Vagina (tissue), 2 donors: ENCODE measurements around the gene COMMD4.

Experiments used
- CTCF ChIP-seq, 3 experiments: fragments of 450-650 bp in 2 of 3; fragments of 200-600 bp in 1 of 3; sonication (generic) in 1 of 3; IDR thresholded peaks; one replicate each; pipeline ENCODE4 v1.5.1; 2017 to 2019; ENCODE audit warnings: antibody characterized with exemption in 3 of 3, mild to moderate bottlenecking in 2 of 3, moderate library complexity in 2 of 3
- POLR2AphosphoS5 ChIP-seq, 2 donors: sonication (generic); formaldehyde crosslinking; IDR thresholded peaks; one replicate each; pipeline ENCODE4 v1.9.0; 2017; ENCODE audit warnings: antibody characterized with exemption in 2 of 2, mild to moderate bottlenecking in 2 of 2, low read depth in 1 of 2; ENCODE audit not compliant: insufficient read depth in 1 of 2

- TF ChIP-seq POLR2AphosphoS5 (IDR thresholded peaks at IDR 0.05; ENCODE audit: insufficient read depth in 1 of 2, low read depth in 1 of 2) (no peak), CTCF (IDR thresholded peaks at IDR 0.05) (no peak)
Observed at GRCh38 chr15:75368689-75369239, 32.9 kb downstream of the COMMD4 start.
